ENCODE results near the gene UGT1A8.

Gene UGT1A8

GRCh38 chr2:233803994-233804393, 186.6 kb downstream of the UGT1A8 start:
- TF ChIP-seq, protein P1, sequence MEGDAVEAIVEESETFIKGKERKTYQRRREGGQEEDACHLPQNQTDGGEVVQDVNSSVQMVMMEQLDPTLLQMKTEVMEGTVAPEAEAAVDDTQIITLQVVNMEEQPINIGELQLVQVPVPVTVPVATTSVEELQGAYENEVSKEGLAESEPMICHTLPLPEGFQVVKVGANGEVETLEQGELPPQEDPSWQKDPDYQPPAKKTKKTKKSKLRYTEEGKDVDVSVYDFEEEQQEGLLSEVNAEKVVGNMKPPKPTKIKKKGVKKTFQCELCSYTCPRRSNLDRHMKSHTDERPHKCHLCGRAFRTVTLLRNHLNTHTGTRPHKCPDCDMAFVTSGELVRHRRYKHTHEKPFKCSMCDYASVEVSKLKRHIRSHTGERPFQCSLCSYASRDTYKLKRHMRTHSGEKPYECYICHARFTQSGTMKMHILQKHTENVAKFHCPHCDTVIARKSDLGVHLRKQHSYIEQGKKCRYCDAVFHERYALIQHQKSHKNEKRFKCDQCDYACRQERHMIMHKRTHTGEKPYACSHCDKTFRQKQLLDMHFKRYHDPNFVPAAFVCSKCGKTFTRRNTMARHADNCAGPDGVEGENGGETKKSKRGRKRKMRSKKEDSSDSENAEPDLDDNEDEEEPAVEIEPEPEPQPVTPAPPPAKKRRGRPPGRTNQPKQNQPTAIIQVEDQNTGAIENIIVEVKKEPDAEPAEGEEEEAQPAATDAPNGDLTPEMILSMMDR (IDR thresholded peaks at IDR 0.05; ENCODE audit: low read length), result no peak
- TF ChIP-seq EZH2 (optimal IDR thresholded peaks at IDR 0.05; ENCODE audit: low read depth, low read length) (no peak), EZH2phosphoT487 (IDR thresholded peaks at IDR 0.05; ENCODE audit: low read length) (no peak)
- Histone ChIP-seq H2AFZ (ENCODE audit: low read length) (no peak overlapping the region), H3K4me1 (ENCODE audit: low read length) (peaks cover 11% of the 10 kb centered on the region), H3K36me3 (replicated peaks; ENCODE audit: insufficient read depth, low read length) (no peaks in the 10 kb centered on the region), H3K27me3 (replicated peaks; ENCODE audit: insufficient read depth, low read length) (no peaks in the 10 kb centered on the region), H3F3A (ENCODE audit: insufficient read depth, low read length) (no peaks in the 10 kb centered on the region), H4K20me1 (ENCODE audit: insufficient read depth, low read length) (no peaks in the 10 kb centered on the region), H3K79me2 (ENCODE audit: low read length) (no peaks in the 10 kb centered on the region), H3K4me3 (ENCODE audit: low read length) (no peak overlapping the region), H3K4me2 (ENCODE audit: low read depth, low read length) (no peak overlapping the region), H3K9me3 (replicated peaks; ENCODE audit: insufficient read depth, low read length) (no peaks in the 10 kb centered on the region), H3K27ac (ENCODE audit: low read length) (no peak overlapping the region), H3K9ac (ENCODE audit: low read length) (no peak overlapping the region), H3K9me2 (replicated peaks; ENCODE audit: insufficient read depth, low read length) (no peaks in the 10 kb centered on the region)
- no peak for DNase-seq

GRCh38 chr2:233807215-233807865, 189.9 kb downstream of the UGT1A8 start:
- Histone ChIP-seq H3K79me2 (ENCODE audit: low read length) (no peaks in the 10 kb centered on the region), H3K27ac (ENCODE audit: low read length) (no peak overlapping the region), H3F3A (ENCODE audit: insufficient read depth, low read length) (no peaks in the 10 kb centered on the region), H3K9ac (ENCODE audit: low read length) (no peak overlapping the region), H3K27me3 (replicated peaks; ENCODE audit: insufficient read depth, low read length) (no peaks in the 10 kb centered on the region), H3K4me3 (ENCODE audit: low read length) (no peak overlapping the region), H3K9me3 (replicated peaks; ENCODE audit: insufficient read depth, low read length) (no peaks in the 10 kb centered on the region), H3K4me1 (ENCODE audit: low read length) (no peaks in the 10 kb centered on the region), H4K20me1 (ENCODE audit: insufficient read depth, low read length) (no peaks in the 10 kb centered on the region), H3K36me3 (replicated peaks; ENCODE audit: insufficient read depth, low read length) (no peaks in the 10 kb centered on the region), H2AFZ (ENCODE audit: low read length) (no peak overlapping the region), H3K4me2 (ENCODE audit: low read depth, low read length) (no peak overlapping the region), H3K9me2 (replicated peaks; ENCODE audit: insufficient read depth, low read length) (no peaks in the 10 kb centered on the region)
- no peak for DNase-seq
- TF ChIP-seq EZH2 (optimal IDR thresholded peaks at IDR 0.05; ENCODE audit: low read depth, low read length), result no peak
- TF ChIP-seq EZH2phosphoT487 (IDR thresholded peaks at IDR 0.05; ENCODE audit: low read length), result no peak
- TF ChIP-seq, protein P1 (IDR thresholded peaks at IDR 0.05; ENCODE audit: low read length), result no peak

DNA sequence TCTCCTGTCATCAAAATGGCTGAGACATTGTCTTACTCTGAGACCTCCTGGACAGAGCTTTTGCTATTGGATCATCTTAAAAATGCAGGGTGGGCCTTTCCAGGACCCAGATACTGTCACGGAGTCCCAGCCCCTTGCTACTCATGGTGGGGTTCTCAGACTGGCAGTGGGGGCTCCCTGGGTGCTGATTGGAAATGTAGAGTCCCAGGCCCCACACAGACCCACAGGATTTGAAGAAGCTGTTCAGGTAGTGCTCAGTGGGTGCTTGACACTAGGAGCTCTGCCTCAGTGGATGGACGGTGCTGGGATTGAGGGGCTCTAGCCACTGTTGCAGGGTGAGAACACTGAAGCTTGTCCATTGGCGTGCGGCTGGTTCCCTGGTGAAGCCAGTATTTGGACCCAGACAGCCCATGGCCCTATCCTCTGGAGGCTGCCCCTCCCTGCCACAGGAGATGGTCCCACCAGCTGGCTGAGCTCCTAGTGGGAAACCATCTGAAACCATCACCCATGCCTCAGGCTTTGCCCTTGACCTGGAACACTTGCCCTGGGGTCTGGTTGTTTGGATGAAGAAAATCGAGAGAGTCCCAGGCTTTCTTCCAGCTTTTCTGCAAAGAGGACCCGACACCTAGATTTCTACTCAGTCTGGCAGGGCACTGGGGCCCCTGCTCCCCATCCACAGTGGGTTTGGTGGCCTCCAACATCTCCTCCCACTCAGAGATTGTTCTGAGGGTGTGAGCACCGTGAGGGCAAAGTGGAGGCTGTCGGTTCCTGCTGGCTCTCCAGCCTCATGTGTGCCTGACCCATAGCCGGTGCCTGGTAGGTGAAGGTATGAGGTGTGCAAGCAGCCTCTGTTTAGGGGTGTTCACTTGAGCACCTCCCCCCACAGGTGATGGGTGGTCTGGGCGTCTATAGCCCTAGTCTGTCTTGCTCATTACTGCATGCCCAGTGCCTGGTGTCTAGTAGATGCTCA, 190.8 kb downstream of the UGT1A8 start:
- no peak for TF ChIP-seq EZH2 (optimal IDR thresholded peaks at IDR 0.05; ENCODE audit: low read depth, low read length)
- TF ChIP-seq, protein P1 (IDR thresholded peaks at IDR 0.05; ENCODE audit: low read length), result no peak
- TF ChIP-seq EZH2phosphoT487 (IDR thresholded peaks at IDR 0.05; ENCODE audit: low read length), result no peak

More for the DNA sequence above, 190.8 kb downstream of the UGT1A8 start:
- Histone ChIP-seq H3F3A (ENCODE audit: insufficient read depth, low read length) (no peaks in the 10 kb centered on the region), H3K79me2 (ENCODE audit: low read length) (no peaks in the 10 kb centered on the region), H3K4me1 (ENCODE audit: low read length) (no peaks in the 10 kb centered on the region), H3K36me3 (replicated peaks; ENCODE audit: insufficient read depth, low read length) (no peaks in the 10 kb centered on the region), H2AFZ (ENCODE audit: low read length) (no peak overlapping the region), H3K9ac (ENCODE audit: low read length) (no peak overlapping the region), H3K4me2 (ENCODE audit: low read depth, low read length) (no peak overlapping the region), H3K9me2 (replicated peaks; ENCODE audit: insufficient read depth, low read length) (no peaks in the 10 kb centered on the region), H3K27me3 (replicated peaks; ENCODE audit: insufficient read depth, low read length) (no peaks in the 10 kb centered on the region), H4K20me1 (ENCODE audit: insufficient read depth, low read length) (no peaks in the 10 kb centered on the region), H3K4me3 (ENCODE audit: low read length) (no peak overlapping the region), H3K9me3 (replicated peaks; ENCODE audit: insufficient read depth, low read length) (no peaks in the 10 kb centered on the region), H3K27ac (ENCODE audit: low read length) (no peak overlapping the region)
- DNase-seq, result no peak
